LoVo (cell line): Measurements from ENCODE around the gene HOATZ.

Experiments
- DNase-seq: peaks from one replicate; pipeline ENCODE4 v3.0.0-alpha.2; 2016; ENCODE audit warnings: low spot score

The HOATZ gene

DNA sequence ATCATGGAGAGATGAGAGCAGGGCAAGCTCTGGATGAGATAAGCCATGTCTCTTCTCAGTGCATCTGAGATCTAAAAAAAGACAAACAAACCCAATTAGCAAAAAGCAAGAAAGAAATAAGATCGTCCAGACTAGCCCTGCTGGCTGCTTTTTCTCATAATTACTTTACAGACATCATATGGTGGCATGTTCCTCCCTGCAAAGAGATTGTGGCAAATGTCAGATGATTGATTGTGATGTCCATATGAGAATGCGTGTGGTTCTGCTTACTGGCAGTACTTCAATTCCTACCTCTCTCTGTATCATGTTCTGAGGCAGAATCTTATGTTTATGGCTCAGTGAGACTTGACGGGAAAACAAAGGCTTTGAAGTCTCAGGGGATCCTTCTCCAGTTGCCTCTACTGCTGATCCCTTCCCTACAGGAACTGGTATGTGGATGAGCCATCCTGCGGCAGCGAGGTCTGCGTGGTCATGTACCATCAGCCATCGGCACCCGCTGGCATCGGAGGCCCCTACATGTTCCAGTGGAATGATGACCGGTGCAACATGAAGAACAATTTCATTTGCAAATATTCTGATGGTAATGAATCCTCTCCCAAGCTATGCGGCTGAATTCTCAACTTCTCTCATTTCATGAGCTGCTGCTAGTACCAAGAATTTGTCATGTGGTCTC lies 34.8 kb downstream of the HOATZ start:
- no peak for DNase-seq

- no peak for DNase-seq
These were observed 35.3 kb downstream of the HOATZ start for GRCh38 chr11:111549869-111550203.

GRCh38 chr11:111550258-111550657 lies 35.7 kb downstream of the HOATZ start:
- no peak for DNase-seq

- peak; percentile 39 for DNase-seq
These were observed 40.0 kb downstream of the HOATZ start for GRCh38 chr11:111554532-111554931.

DNA sequence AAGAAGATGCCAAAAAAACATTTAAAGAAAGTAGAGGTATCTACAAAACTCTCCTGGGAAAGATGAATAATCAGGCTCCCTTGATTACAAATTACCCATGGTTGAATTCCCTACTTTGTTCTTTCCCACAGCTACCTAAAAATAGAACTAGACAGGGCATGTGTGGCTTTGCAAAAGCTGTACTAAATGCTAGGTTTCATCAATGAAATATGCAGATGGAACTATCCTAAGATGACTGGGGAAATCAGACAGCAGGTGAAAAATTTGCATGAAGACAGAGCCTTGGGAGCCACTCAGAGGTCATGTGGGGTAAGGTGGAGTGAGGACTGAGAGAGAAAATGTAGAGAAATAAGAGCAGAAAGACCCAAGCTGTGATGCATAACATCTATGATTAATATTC lies 40.7 kb downstream of the HOATZ start:
- DNase-seq = no peak

DNA sequence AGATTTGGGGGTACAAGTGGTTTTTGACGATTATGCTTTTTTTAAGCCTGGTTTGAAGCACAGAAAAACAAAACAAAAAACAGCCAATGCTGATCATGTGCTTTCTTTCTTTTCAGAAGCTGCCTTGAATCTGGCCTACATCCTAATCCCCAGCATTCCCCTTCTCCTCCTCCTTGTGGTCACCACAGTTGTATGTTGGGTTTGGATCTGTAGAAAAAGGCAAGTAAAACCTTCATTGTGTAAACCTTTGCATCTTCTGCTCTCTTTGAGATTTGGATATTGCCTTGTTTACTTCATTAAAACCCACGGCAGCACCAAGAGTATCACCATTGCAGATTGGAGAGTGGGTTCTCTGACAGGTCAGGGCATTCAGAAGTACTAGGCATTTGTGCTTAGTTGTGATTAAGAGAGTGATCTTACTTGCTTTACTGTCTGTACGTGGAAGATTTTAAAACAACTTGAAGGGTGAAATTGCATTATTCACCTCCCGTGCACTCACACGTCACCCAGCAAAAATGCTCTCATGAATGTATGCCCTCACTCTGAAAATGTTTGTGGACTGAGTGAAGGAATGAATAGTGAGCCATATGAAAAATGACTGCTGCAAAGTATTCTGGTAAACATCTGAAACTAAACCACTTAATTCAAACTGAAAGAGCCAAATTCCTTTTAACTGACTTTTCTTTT lies 43.0 kb downstream of the HOATZ start:
- no peak for DNase-seq

DNA sequence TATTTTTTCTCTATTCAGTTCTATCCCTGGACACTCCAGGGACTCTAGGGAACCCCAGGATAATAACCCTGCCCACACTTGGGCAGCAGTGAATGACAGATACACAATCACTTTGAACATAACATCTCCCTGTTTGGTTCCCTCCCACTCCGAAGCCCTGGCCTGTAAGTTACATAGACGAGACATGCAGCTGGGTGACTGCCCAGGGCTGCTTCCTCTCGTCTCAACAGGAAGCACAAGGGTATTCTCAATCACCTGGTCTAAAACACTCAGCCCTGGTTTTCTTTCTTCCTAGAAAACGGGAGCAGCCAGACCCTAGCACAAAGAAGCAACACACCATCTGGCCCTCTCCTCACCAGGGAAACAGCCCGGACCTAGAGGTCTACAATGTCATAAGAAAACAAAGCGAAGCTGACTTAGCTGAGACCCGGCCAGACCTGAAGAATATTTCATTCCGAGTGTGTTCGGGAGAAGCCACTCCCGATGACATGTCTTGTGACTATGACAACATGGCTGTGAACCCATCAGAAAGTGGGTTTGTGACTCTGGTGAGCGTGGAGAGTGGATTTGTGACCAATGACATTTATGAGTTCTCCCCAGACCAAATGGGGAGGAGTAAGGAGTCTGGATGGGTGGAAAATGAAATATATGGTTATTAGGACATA lies 45.4 kb downstream of the HOATZ start:
- no peak for DNase-seq

GRCh38 chr11:111560800-111561199 lies 46.2 kb downstream of the HOATZ start:
- DNase-seq = no peak

- DNase-seq = no peak
These were observed 46.7 kb downstream of the HOATZ start for GRCh38 chr11:111561306-111561705.

- peak; percentile 14 for DNase-seq
These were observed 47.3 kb downstream of the HOATZ start for GRCh38 chr11:111561791-111562325.

DNA sequence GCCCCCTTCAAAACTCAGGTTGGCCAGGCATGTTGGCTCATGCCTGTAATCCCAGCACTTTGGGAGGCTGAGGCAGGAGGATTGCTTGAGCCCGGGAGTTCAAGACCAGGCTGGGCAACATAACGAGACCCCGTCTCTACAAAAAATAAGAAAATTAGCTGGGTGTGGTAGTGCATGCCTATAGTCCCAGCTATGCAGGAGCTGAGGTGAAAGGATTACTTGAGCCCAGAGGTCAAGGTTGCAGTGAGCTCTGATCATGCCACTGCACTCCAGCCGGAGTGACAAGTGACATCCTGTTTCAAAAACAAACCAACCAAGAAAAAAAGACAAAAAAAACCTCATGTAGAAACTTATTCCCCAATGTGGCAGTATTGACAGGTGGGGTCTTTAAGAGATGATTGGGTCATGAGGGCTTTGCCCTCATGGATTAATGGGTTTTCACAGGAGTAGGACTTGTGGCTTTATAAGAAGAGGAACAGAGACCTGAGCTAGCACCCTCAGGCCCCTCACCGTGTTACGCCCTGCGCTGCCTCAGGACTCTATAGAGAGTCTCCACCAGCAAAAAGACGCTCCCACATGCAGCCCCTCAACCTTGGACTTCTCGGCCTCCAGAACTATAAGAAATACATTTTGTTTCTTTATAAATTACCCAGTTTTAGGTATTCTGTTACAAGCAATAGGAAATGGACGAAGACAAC lies 48.3 kb downstream of the HOATZ start:
- DNase-seq = no peak

DNA sequence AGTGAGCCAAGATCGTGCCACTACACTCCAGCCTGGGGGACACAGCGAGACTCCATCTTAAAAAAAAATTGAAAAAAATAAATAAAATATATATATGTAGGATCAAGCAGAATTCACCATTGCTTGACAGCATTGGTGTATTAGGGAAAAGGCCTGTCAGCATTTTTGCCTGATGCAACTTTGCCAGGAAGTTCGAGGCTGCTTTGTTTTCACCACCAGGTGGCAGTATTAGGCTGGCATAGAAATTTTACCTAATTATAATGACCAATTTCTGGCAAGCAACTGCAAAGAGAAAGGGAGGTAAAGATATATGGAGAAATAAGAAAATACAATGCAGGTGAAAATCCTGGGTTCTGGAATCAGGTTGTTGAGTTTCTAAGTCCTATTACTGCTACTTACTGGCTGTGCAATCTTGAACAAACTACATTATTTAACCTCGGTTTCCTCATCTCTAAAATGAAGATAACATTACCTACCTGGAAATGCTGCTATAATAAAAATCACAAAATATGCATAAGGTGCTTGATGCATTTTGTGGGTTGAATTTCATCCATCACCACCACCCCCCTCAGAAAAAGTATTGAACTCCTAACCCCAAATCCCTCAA lies 50.6 kb downstream of the HOATZ start:
- peak; percentile 68 for DNase-seq

DNA sequence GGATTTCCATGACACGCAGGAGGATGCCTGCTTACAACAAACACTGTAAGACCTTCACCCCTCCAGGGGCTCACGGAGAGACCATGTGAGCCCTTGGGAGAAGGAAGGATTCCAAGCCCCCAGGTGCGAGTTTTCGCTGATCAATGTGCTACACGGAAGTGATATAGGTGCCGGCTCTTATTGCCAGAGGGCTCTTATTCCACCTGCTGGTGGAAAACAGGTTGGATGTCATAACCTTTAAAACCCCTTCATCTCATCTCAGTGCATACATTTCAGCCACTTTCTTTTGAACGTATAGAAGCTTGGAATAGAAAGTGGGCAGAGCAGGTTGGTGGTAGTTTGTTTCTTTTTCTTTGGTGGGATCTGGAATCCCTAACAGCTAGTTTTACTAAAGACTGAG lies 51.7 kb downstream of the HOATZ start:
- no peak for DNase-seq

DNA sequence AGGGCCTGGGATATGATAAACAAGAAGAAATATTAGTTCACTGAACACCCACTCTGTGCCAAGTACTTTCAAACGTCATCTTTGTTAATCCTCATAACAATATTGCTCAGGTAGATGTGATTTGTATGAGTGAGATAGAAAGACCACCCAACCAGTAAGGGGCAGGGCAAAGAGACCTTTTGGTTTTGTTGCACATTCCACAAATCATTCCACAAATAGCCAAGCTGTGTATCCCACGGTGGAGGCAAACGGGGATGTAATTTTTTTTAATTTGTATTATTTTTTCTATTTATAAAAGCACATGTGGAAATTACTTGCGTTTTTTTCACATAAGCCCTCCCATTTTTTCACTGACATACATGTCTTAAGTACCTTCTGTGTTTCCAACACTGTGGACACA lies 54.9 kb downstream of the HOATZ start:
- no peak for DNase-seq

GRCh38 chr11:111570796-111571195 lies 56.2 kb downstream of the HOATZ start:
- no peak for DNase-seq

DNA sequence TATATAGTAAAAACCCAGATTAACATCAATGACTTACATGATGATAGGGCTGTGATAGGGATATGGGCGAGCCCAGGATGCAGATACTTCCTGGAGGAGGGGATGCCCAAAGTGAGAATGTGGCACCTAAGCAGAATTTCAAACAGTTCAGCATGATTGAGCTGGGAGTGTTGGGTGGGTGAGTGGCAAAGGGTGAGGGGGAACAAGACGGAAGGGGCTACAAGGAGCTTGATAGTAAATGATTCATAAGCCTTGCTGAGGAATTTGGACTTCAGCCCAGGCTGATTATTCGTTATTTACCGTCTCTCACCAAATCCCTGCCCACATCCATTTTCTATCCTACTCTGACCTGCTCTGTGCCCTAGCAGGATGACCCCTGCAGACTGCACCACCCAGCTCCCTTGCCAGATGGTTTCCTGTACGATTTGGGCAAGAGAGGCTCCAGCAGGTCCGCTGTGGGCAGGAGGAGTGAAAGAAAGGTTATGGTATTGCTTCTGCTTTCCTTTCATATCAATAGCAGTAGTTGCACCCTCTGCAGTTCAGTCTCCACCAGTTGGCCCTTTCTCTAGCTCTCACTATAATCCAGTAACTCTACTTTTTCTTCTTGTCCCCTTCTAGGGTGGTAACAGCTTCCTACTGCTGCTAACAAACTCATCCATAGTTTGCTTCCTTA lies 57.4 kb downstream of the HOATZ start:
- no peak for DNase-seq

DNA sequence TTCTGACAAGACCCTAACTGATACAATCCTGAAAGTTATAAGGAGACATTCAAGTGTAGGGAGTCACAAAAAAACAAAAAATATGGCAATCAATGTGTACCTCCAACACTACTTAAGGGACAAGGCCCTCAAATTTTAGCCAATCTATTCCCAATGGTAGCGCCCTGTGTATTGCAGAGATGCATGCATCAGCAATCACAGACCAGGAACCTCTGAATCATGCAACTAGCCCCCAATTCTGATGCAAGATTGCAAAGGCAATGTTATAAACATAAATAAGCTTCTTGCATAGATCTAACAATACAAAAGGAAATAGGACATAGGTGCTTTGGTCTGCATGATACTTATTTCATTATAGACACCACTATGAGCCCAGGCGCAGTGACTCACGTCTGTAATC lies 58.0 kb downstream of the HOATZ start:
- DNase-seq = no peak

- DNase-seq = no peak
These were observed 59.3 kb downstream of the HOATZ start for GRCh38 chr11:111573821-111574249.

GRCh38 chr11:111574373-111575225 lies 60.0 kb downstream of the HOATZ start:
- DNase-seq = no peak

- no peak for DNase-seq
These were observed 61.2 kb downstream of the HOATZ start for GRCh38 chr11:111575740-111576139.

- DNase-seq = no peak
These were observed 63.2 kb downstream of the HOATZ start for GRCh38 chr11:111577821-111578220.
